HG03280 (cell line): ENCODE data around the gene CDX1.
"Not testable (repeated sequence)": the region's sequence is repeated elsewhere in the genome, so short reads cannot be mapped to it uniquely, and the experiment has no call there.

ENCODE experiments used
- ATAC-seq: cut with Tn5 transposase; IDR thresholded peaks from one replicate; pipeline ENCODE4 v1.9.1; 2021; ENCODE audit warnings: mild to moderate bottlenecking, moderate library complexity; ENCODE audit not compliant: unreplicated experiment

Gene CDX1

DNA sequence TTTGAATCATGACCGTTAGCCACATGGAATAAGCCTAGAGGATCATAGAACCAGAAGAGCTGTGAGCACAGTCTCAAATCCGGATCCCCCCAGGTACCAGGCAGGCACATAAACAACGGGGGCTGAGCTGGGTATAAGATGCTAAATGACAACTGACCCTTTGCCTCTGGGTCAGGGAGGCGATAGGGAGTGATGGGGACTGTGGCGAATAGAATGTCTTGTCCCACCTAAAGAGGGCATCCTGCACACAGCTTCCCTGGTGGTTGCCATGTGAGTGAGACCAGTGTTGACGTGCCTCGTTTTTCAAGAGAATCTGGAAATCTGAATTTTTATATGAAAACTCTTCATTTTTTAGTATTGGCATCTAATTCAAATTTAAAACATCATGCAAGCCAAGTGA lies 56.9 kb downstream of the CDX1 start:
- no peak for ATAC-seq

DNA sequence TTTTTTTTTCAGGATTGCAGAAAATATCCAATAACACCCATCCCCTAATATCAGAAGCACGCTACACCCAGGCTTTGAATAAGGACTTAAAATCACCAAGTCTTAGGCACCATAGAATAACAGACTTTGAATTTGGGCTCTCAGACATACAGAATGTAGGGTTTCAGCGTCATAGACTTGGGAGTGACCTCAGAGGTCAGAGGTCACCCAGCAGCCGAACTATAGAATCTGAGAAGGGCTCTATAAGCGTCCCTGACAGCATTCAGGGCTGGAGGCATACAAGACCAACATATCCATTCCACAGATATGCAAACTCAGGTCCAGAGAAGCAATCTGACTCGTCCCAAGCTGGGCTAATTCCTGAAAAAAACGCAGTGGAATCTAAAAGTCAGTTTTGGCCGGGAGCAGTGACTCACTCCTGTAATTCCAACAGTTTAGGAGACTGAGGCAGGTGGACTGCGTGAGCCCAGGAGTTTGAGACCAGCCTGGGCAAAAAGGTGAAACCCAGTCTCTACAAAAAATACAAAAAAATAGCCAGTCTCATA lies 58.0 kb downstream of the CDX1 start:
- ATAC-seq = no peak

DNA sequence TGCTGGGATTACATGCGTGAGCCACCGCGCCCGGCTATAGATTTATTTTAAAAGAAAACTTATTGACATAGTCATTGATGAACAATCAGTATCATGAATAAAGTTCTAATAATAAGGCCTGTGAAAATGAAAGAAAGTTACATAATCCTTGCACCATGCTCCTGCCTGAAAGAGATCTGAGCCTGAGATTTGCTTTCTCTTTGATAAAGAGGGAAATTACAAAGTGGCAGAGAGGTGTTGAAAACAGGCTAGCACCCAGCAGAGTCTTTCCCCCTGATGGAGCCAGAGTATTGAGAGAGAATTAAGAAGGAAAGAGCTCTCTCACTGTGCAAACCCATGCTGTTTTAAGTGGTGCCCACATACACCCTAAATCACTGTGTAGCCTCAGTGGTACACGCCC lies 60.5 kb downstream of the CDX1 start:
- ATAC-seq = no peak

DNA sequence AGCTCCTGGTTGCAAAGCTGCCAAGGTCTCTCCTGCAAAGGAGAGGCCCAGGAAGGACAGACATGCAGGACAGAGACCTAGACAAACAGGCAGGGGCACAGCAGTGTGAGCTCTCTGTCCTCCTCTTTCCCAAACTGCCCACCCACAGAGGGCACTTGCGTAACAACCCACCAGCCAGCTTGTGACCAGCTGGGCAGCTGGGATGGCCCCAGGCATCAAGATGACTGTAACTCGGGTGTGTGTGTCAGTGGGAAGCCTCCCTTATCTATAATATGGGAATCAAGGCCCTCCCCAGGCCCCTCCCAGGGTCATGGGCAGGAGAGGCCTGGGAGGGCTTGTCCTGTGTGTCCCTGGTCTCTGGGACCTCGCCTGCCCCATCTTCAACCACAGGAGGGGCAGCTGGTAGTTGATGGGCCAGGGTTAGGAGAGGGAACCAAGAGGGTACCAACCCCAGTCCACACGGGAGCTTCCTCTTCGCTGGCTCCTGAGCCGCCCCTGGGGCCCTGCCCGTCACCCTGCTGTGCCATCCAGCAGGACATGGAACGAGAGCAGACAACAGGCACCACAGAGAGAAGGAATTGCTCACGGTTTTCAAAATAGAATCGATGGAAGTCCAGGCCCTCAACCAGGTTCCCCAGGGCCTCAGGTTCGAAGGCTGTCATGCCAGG lies 61.2 kb downstream of the CDX1 start:
- ATAC-seq = no peak

DNA sequence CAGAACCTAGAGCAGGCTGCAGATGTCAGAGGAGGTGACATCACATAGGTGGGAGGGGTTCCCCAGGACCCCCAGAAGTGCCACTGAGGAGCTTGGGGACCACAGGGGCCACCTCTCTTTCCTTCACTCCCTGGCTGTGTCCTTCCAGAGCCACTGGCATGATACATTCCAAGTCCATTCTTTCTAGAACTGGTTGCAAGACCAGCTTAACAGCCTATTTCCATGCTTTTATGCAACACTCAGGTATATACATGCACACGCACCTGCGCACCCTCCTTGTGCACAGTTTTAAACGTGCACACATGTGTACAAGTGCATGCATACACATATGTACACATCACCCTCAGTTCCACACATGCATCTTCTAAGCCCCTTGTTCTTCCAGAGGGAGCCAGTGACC lies 63.0 kb downstream of the CDX1 start:
- no peak for ATAC-seq

DNA sequence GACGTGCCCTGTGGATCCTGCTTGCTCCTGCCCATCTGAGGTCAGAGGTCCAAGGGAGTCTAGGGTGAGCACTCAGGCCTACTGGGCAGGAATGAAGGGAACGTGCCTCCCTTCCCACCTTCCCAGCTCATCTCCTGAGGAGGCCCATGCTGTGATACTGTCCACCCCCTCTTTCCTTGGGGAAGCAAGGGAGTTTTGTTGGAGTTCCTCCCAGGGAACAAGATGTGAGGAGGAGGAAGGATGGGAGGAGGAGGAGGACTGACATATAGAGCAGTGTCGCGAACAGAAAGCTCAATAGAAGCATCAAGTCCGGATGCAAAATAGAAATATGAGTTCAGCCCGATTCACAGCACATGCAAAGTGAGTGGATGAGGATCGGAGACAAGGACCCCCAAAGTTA lies 64.3 kb downstream of the CDX1 start:
- ATAC-seq = no peak

DNA sequence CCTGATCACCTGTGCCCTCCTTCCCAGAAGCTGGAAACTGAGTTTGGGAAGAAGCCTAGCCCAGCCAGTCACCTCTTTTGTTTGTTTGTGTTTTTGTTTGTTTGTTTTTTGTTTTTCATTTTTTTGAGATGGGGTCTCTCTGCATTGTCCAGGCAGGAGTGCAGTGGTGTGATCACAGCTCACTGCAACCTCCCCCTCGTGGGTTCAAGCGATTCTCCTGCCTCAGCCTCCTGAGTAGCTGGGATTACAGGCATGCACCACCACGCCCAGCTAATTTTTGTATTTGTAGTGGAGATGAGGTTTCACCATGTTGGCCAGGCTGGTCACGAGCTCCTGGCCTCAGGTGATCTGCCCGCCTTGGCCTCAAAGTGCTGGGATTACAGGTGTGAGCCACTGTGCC lies 67.1 kb downstream of the CDX1 start:
- not testable (repeated sequence) for ATAC-seq
